Measurements from ENCODE around the gene GDF9.

GDF9 gene

GRCh38 chr5:132887283-132887682 is 21.0 kb upstream of the GDF9 start:
- no peaks in the 10 kb centered on the region for H3K4me1 ChIP-seq (ENCODE audit: insufficient read depth, low read length)
- H3K9ac ChIP-seq (ENCODE audit: low read length): no peak overlapping the region
- H3K4me3 ChIP-seq (ENCODE audit: low read depth in 1 of 2, low read length in 2 of 2): no peak overlapping the region
- H3K36me3 ChIP-seq (ENCODE audit: insufficient read depth, low read length): peaks cover 49% of the 10 kb centered on the region
- no peaks in the 10 kb centered on the region for H3K27me3 ChIP-seq (ENCODE audit: control insufficient read depth in 1 of 2, insufficient read depth in 2 of 2, low read length in 2 of 2)
- H3K27ac ChIP-seq (ENCODE audit: low read depth, low read length): no peak overlapping the region
- H3K9me3 ChIP-seq (ENCODE audit: low read length): no peaks in the 10 kb centered on the region

DNA sequence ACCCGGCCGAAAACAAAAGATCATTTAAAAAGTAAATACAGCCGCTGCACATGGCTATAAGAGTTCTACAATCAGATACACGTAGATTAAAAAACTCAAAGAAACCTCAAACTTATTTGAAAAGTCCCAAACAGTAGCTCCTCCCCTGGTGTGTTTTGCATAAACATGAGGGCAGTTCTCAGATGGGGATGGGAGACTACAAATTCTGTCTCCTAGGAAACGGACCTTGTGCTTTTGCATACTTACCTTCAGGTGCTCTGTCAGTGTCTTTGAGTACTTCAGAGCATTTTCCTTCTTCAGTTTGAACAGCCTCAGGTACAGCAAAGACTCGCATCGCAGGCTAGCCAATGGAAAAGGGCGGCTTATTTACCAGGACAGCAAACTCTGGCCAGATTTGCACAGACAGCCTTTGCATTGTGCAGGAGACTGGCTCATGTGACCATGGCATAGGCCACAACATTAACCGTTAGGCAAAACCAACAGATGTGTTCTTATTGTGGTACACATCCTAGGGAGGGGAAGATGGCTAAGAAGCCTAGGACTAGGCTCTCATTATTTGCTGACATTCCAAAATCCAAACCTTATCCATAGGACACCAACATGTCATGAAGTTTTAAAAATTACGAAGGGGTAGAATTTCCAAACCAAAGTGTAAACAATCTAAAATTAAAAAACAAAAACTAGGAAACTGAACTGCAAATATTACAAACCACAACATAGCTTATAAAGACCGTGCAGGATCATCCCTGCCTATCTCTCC is 20.0 kb upstream of the GDF9 start:
- H3K4me1 ChIP-seq (ENCODE audit: insufficient read depth, low read length): no peaks in the 10 kb centered on the region
- H3K27me3 ChIP-seq (ENCODE audit: control insufficient read depth in 1 of 2, insufficient read depth in 2 of 2, low read length in 2 of 2): no peaks in the 10 kb centered on the region
- peaks cover 47% of the 10 kb centered on the region for H3K36me3 ChIP-seq (ENCODE audit: insufficient read depth, low read length)
- H3K27ac ChIP-seq (ENCODE audit: low read depth, low read length): no peak overlapping the region
- no peaks in the 10 kb centered on the region for H3K9me3 ChIP-seq (ENCODE audit: low read length)
- no peak overlapping the region for H3K9ac ChIP-seq (ENCODE audit: low read length)
- no peak overlapping the region for H3K4me3 ChIP-seq (ENCODE audit: low read depth in 1 of 2, low read length in 2 of 2)

DNA sequence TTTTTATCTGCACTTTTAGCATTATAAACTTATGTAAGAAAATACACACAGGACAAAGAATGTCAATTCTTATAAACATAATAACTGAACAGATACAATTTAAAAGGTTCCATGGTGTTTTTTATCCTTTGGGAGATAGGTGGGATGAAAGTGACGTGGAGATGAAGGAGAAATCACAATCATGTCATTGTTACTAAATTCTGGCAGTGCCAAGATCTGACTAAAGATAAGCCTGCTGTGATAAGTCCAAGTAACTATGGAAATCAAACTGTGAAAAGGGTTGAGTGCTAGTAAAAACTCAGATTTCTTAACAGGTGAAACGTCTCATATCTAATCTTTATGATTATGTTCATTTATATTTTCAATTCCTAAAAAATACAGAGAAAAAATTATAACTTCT is 18.3 kb upstream of the GDF9 start:
- no peak overlapping the region for H3K27ac ChIP-seq (ENCODE audit: low read depth, low read length)

DNA sequence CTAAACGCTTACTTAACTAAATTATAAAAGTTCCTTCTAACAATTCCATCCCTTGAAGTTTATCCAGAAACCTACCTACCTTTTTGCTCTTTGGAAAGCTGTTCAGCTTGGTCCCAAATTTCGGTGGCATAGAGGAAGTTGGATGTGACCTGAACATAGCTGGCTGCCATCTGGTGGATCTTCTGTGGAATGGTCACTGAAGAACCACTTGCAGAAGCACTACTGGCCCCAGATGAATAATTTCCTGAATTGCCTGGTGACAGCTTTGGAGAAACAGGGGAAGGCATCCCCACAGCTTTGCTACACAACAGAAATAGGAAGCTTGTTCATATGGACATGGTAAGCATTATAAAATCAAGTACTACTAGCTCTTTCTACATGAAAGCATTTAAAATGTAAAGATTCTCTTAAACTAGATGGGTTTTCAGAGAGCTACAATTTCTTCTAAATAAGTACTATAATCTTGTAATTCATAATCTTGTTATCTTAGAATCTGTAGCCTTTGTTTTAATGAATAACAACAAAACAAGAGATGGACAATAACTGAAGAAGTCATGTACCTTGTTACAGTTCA is 17.1 kb upstream of the GDF9 start:
- Histone ChIP-seq H3K27ac (ENCODE audit: low read depth, low read length) (no peak overlapping the region), H3K9ac (ENCODE audit: low read length) (no peak overlapping the region), H3K36me3 (ENCODE audit: insufficient read depth, low read length) (peaks cover 60% of the 10 kb centered on the region), H3K4me3 (ENCODE audit: low read depth in 1 of 2, low read length in 2 of 2) (no peak overlapping the region), H3K27me3 (ENCODE audit: control insufficient read depth in 1 of 2, insufficient read depth in 2 of 2, low read length in 2 of 2) (no peaks in the 10 kb centered on the region), H3K4me1 (ENCODE audit: insufficient read depth, low read length) (no peaks in the 10 kb centered on the region), H3K9me3 (ENCODE audit: low read length) (no peaks in the 10 kb centered on the region)

More for the DNA sequence above, 18.3 kb upstream of the GDF9 start:
- no peaks in the 10 kb centered on the region for H3K9me3 ChIP-seq (ENCODE audit: low read length)
- H3K9ac ChIP-seq (ENCODE audit: low read length): no peak overlapping the region
- no peak overlapping the region for H3K4me3 ChIP-seq (ENCODE audit: low read depth in 1 of 2, low read length in 2 of 2)
- H3K27me3 ChIP-seq (ENCODE audit: control insufficient read depth in 1 of 2, insufficient read depth in 2 of 2, low read length in 2 of 2): no peaks in the 10 kb centered on the region
- H3K36me3 ChIP-seq (ENCODE audit: insufficient read depth, low read length): peaks cover 59% of the 10 kb centered on the region
- no peaks in the 10 kb centered on the region for H3K4me1 ChIP-seq (ENCODE audit: insufficient read depth, low read length)

GRCh38 chr5:132877938-132878337 is 11.7 kb upstream of the GDF9 start:
- Histone ChIP-seq H3K36me3 (ENCODE audit: insufficient read depth, low read length) (peaks cover 48% of the 10 kb centered on the region), H3K27ac (ENCODE audit: low read depth, low read length) (no peak overlapping the region), H3K4me1 (ENCODE audit: insufficient read depth, low read length) (peaks cover 8% of the 10 kb centered on the region)

DNA sequence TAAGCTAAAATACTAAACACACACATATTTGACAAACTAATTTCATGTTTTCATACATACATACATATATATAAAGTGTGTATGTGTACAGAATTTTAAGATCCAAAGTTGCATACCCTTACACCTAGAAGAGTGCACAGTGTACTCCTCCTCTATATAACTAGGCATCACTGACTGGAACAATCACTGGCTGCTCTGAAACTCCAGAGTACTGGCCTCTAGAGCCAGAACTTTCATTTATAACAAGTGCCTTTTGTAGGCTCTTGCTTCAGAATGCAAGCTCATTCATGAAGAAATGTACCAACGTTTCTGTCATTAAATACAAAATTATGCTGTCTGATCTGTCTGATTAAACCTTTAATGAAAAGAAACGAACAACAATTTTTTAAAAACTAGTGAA is 11.2 kb upstream of the GDF9 start:
- H3K27ac ChIP-seq (ENCODE audit: low read depth, low read length): no peak overlapping the region
- H3K36me3 ChIP-seq (ENCODE audit: insufficient read depth, low read length): peaks cover 48% of the 10 kb centered on the region

More at GRCh38 chr5:132877938-132878337, 11.7 kb upstream of the GDF9 start:
- no peaks in the 10 kb centered on the region for H3K9me3 ChIP-seq (ENCODE audit: low read length)
- H3K4me3 ChIP-seq (ENCODE audit: low read depth in 1 of 2, low read length in 2 of 2): no peak overlapping the region
- H3K27me3 ChIP-seq (ENCODE audit: control insufficient read depth in 1 of 2, insufficient read depth in 2 of 2, low read length in 2 of 2): no peaks in the 10 kb centered on the region
- H3K9ac ChIP-seq (ENCODE audit: low read length): no peak overlapping the region

GRCh38 chr5:132876020-132876759 is 9.9 kb upstream of the GDF9 start:
- H3K9ac ChIP-seq (ENCODE audit: low read length): no peak overlapping the region
- H3K9me3 ChIP-seq (ENCODE audit: low read length): no peaks in the 10 kb centered on the region
- H3K4me3 ChIP-seq (ENCODE audit: low read depth in 1 of 2, low read length in 2 of 2): no peak overlapping the region
- no peak overlapping the region for H3K27ac ChIP-seq (ENCODE audit: low read depth, low read length)
- H3K27me3 ChIP-seq (ENCODE audit: control insufficient read depth in 1 of 2, insufficient read depth in 2 of 2, low read length in 2 of 2): no peaks in the 10 kb centered on the region
- peaks cover 8% of the 10 kb centered on the region for H3K4me1 ChIP-seq (ENCODE audit: insufficient read depth, low read length)
- H3K36me3 ChIP-seq (ENCODE audit: insufficient read depth, low read length): peaks cover 37% of the 10 kb centered on the region

More for the DNA sequence above, 11.2 kb upstream of the GDF9 start:
- peaks cover 8% of the 10 kb centered on the region for H3K4me1 ChIP-seq (ENCODE audit: insufficient read depth, low read length)
- no peak overlapping the region for H3K4me3 ChIP-seq (ENCODE audit: low read depth in 1 of 2, low read length in 2 of 2)
- no peaks in the 10 kb centered on the region for H3K27me3 ChIP-seq (ENCODE audit: control insufficient read depth in 1 of 2, insufficient read depth in 2 of 2, low read length in 2 of 2)
- H3K9ac ChIP-seq (ENCODE audit: low read length): no peak overlapping the region
- no peaks in the 10 kb centered on the region for H3K9me3 ChIP-seq (ENCODE audit: low read length)

DNA sequence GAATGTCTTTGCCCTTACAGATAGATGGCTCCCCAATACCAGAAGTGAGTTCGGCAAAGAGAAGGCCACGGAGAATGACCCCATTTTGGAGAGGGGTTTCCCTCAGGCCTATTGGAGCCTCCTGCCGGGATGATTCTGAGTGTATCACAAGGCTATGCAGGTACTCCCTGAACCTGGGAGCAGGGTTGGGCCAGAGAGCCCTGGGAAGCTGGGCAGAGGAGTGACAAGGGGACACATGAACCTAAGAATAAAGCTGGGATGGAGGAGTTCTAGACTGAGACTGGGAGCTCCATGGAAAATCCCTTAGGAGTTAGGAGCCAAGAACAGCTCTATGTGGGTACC is 7.6 kb upstream of the GDF9 start:
- H3K4me1 ChIP-seq (ENCODE audit: insufficient read depth, low read length): peaks cover 8% of the 10 kb centered on the region
- no peak overlapping the region for H3K27ac ChIP-seq (ENCODE audit: low read depth, low read length)
- no peaks in the 10 kb centered on the region for H3K27me3 ChIP-seq (ENCODE audit: control insufficient read depth in 1 of 2, insufficient read depth in 2 of 2, low read length in 2 of 2)
- peaks cover 31% of the 10 kb centered on the region for H3K36me3 ChIP-seq (ENCODE audit: insufficient read depth, low read length)
- no peaks in the 10 kb centered on the region for H3K9me3 ChIP-seq (ENCODE audit: low read length)
- H3K4me3 ChIP-seq (ENCODE audit: low read depth in 1 of 2, low read length in 2 of 2): no peak overlapping the region
- no peak overlapping the region for H3K9ac ChIP-seq (ENCODE audit: low read length)

DNA sequence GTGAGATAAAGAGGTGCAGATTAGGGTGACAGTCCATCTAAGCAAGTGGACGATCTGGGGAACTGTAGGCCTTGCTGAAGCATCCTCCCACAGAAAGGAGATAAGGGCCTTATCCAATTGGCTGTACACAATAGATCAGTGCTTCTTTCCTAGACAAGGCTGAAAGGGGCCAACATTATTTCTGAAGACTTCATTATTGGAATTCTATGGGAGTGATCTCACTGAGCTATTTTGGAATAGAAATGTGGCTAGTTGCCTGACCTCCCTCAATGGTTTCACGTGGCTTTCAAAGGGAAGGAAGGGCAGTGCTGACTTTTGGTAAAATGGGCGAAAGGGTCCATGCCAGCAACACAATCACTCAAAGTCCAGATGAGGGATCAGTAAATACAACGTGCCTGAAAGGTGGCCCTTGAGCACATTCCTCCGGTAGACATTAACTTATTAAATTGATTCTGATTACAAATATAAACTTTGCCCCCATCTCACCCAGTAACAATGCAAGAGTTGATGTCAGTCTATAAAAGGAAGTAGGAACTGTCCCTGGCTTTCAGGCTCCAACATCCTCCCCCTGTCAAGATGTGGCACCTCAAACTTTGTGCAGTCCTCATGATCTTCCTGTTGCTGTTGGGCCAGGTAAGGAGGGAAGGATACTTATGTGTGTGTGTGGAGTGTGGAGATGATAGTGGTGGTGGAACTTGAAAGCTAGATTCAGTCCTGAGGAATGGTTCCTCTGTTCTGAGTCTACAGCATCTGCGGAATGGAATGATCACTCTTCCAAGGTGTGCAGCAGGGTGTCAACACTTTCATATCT is 7.1 kb upstream of the GDF9 start, which contains the start of gene LEAP2:
Gene LEAP2, plus strand, starts transcription at position 550 of the 811 bp plus-strand sequence. Its CDS starts 27 bp downstream, at position 577.
- no peaks in the 10 kb centered on the region for H3K27me3 ChIP-seq (ENCODE audit: control insufficient read depth in 1 of 2, insufficient read depth in 2 of 2, low read length in 2 of 2)
- H3K4me3 ChIP-seq (ENCODE audit: low read depth in 1 of 2, low read length in 2 of 2): no peak within 1 kb of the TSS
- H3K4me1 ChIP-seq (ENCODE audit: insufficient read depth, low read length): peaks cover 8% of the 10 kb centered on the region
- H3K36me3 ChIP-seq (ENCODE audit: insufficient read depth, low read length): peaks cover 36% of the 10 kb centered on the region
- no peak within 1 kb of the TSS for H3K27ac ChIP-seq (ENCODE audit: low read depth, low read length)
- H3K9ac ChIP-seq (ENCODE audit: low read length): no peak within 1 kb of the TSS
- no peaks in the 10 kb centered on the region for H3K9me3 ChIP-seq (ENCODE audit: low read length)

DNA sequence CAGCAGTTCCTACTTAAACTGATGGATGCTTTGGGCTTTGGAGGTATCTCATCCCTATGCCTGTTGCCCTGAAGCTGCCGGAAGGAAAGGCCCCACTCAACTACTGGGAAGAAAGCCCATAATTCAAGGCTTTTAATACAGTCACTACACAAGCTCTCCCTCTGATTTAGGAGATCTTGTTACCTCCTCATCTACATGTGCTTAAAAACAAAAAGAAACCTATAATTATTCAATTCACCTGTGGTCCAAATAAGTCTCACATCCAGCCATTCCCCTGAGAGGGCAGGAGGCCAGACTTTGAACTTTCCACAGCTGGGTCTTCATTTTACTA is 6.5 kb upstream of the GDF9 start:
- no peak overlapping the region for H3K4me3 ChIP-seq (ENCODE audit: low read depth in 1 of 2, low read length in 2 of 2)
- H3K36me3 ChIP-seq (ENCODE audit: insufficient read depth, low read length): peaks cover 36% of the 10 kb centered on the region

More for the DNA sequence above, 6.5 kb upstream of the GDF9 start:
- no peaks in the 10 kb centered on the region for H3K27me3 ChIP-seq (ENCODE audit: control insufficient read depth in 1 of 2, insufficient read depth in 2 of 2, low read length in 2 of 2)
- no peak overlapping the region for H3K9ac ChIP-seq (ENCODE audit: low read length)
- peaks cover 8% of the 10 kb centered on the region for H3K4me1 ChIP-seq (ENCODE audit: insufficient read depth, low read length)
- no peaks in the 10 kb centered on the region for H3K9me3 ChIP-seq (ENCODE audit: low read length)
- no peak overlapping the region for H3K27ac ChIP-seq (ENCODE audit: low read depth, low read length)
